Neural cell (in vitro differentiated cells): ENCODE data around the gene RNF227.

Source experiments
- EP300 ChIP-seq: fragments of 450-650 bp; conservative IDR thresholded peaks from 2 replicates; pipeline ENCODE4 v1.6.1; 2014; ENCODE audit warnings: antibody characterized with exemption, mild to moderate bottlenecking, moderate library complexity; ENCODE audit not compliant: poor library complexity, severe bottlenecking
- EZH2 ChIP-seq: fragments of 200-600, 300-800 bp; shearing (Covaris generic), sonication (generic); IDR thresholded peaks from 2 replicates; pipeline ENCODE4 v1.6.1; 2014; ENCODE audit warnings: antibody characterized with exemption, low read length, borderline replicate concordance, mild to moderate bottlenecking; ENCODE audit not compliant: insufficient read depth, poor library complexity, severe bottlenecking
- MXI1 ChIP-seq: fragments of 450-650 bp; conservative IDR thresholded peaks from 2 replicates; pipeline ENCODE4 v1.6.1; 2014; ENCODE audit warnings: antibody characterized with exemption, mild to moderate bottlenecking; ENCODE audit not compliant: poor library complexity, severe bottlenecking
- POLR2AphosphoS5 ChIP-seq: IDR thresholded peaks from 2 replicates; pipeline ENCODE4 v1.6.1; 2012
- RAD21 ChIP-seq: fragments of 450-650 bp; conservative IDR thresholded peaks from 2 replicates; pipeline ENCODE4 v1.6.1; 2014; ENCODE audit warnings: antibody characterized with exemption, mild to moderate bottlenecking, moderate library complexity
- TF ChIP-seq, protein P1 (sequence below): fragments of 450-650 bp; IDR thresholded peaks from 2 replicates; pipeline ENCODE4 v1.5.1; 2014; ENCODE audit warnings: antibody characterized with exemption, mild to moderate bottlenecking, moderate library complexity; ENCODE audit not compliant: poor library complexity, severe bottlenecking
- TF ChIP-seq, protein P2 (sequence below): IDR thresholded peaks from 2 replicates; pipeline ENCODE4 v1.6.1; 2012; ENCODE audit warnings: borderline replicate concordance

DNA sequence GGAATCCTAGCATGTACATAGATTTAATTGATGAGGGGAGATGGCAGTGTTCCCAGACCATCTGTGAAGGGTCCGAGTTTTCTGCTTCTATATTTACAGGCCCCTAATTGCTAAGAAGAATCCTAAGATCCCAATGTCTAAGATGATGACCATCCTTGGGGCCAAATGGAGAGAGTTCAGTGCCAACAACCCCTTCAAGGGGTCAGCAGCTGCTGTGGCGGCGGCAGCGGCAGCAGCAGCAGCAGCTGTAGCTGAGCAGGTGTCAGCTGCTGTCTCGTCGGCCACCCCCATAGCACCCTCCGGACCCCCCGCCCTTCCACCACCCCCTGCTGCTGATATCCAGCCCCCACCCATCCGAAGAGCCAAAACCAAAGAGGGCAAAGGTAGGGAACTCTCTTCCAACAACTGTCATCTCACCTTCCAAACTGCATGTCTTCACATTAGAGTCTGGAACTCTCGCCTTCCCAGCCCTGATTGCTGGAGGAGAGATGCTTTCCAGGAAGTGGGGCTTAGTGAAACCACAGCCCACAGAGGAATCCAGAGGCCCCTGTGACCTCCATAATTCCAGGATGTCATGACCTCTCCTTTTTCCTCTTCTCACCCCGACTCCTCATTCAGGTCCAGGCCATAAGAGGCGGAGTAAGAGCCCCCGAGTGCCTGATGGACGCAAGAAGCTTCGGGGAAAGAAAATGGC lies 22.8 kb downstream of the RNF227 start:
- TF ChIP-seq, protein P1, sequence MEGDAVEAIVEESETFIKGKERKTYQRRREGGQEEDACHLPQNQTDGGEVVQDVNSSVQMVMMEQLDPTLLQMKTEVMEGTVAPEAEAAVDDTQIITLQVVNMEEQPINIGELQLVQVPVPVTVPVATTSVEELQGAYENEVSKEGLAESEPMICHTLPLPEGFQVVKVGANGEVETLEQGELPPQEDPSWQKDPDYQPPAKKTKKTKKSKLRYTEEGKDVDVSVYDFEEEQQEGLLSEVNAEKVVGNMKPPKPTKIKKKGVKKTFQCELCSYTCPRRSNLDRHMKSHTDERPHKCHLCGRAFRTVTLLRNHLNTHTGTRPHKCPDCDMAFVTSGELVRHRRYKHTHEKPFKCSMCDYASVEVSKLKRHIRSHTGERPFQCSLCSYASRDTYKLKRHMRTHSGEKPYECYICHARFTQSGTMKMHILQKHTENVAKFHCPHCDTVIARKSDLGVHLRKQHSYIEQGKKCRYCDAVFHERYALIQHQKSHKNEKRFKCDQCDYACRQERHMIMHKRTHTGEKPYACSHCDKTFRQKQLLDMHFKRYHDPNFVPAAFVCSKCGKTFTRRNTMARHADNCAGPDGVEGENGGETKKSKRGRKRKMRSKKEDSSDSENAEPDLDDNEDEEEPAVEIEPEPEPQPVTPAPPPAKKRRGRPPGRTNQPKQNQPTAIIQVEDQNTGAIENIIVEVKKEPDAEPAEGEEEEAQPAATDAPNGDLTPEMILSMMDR: no peak
- no peak for TF ChIP-seq POLR2AphosphoS5
- TF ChIP-seq RAD21: no peak
- TF ChIP-seq MXI1: no peak
- TF ChIP-seq, protein P2, sequence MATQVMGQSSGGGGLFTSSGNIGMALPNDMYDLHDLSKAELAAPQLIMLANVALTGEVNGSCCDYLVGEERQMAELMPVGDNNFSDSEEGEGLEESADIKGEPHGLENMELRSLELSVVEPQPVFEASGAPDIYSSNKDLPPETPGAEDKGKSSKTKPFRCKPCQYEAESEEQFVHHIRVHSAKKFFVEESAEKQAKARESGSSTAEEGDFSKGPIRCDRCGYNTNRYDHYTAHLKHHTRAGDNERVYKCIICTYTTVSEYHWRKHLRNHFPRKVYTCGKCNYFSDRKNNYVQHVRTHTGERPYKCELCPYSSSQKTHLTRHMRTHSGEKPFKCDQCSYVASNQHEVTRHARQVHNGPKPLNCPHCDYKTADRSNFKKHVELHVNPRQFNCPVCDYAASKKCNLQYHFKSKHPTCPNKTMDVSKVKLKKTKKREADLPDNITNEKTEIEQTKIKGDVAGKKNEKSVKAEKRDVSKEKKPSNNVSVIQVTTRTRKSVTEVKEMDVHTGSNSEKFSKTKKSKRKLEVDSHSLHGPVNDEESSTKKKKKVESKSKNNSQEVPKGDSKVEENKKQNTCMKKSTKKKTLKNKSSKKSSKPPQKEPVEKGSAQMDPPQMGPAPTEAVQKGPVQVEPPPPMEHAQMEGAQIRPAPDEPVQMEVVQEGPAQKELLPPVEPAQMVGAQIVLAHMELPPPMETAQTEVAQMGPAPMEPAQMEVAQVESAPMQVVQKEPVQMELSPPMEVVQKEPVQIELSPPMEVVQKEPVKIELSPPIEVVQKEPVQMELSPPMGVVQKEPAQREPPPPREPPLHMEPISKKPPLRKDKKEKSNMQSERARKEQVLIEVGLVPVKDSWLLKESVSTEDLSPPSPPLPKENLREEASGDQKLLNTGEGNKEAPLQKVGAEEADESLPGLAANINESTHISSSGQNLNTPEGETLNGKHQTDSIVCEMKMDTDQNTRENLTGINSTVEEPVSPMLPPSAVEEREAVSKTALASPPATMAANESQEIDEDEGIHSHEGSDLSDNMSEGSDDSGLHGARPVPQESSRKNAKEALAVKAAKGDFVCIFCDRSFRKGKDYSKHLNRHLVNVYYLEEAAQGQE: no peak
- no peak for TF ChIP-seq EZH2
- TF ChIP-seq EP300: no peak
